GM12864 (cell line): Measurements from ENCODE around the gene PALLD.

ENCODE experiments used
- DNase-seq: peaks from one replicate; pipeline ENCODE4 v3.0.0-alpha.2; 2011; ENCODE audit warnings: low read depth
- H3K4me3 ChIP-seq: 2 replicates; pipeline ENCODE4 v1.5.1; 2011; ENCODE audit warnings: mild to moderate bottlenecking, low read depth, low read length, control low read depth
- CTCF ChIP-seq: IDR thresholded peaks from 2 replicates; pipeline ENCODE4 v1.5.1; 2011; ENCODE audit warnings: low read depth, mild to moderate bottlenecking, moderate library complexity, low read length, control low read depth, inconsistent platforms; ENCODE audit errors: missing control alignments

PALLD gene

GRCh38 chr4:168877511-168878491 is 380.9 kb downstream of the PALLD start:
- H3K4me3 ChIP-seq: peak overlapping the region; percentile 48
- TF ChIP-seq CTCF: no peak
- DNase-seq: no peak

- DNase-seq: no peak
- no peak for TF ChIP-seq CTCF
- no peak overlapping the region for H3K4me3 ChIP-seq
Observed at GRCh38 chr4:168878623-168879022, 381.8 kb downstream of the PALLD start.

- TF ChIP-seq CTCF: no peak
- H3K4me3 ChIP-seq: no peak overlapping the region
- no peak for DNase-seq
Observed at GRCh38 chr4:168879188-168879587, 382.3 kb downstream of the PALLD start.

GRCh38 chr4:168880072-168880675 is 383.3 kb downstream of the PALLD start:
- TF ChIP-seq CTCF: no peak
- H3K4me3 ChIP-seq: no peak overlapping the region
- no peak for DNase-seq

GRCh38 chr4:168880811-168881595 is 384.2 kb downstream of the PALLD start:
- no peak overlapping the region for H3K4me3 ChIP-seq
- no peak for DNase-seq
- no peak for TF ChIP-seq CTCF

- TF ChIP-seq CTCF: no peak
- DNase-seq: no peak
- no peak overlapping the region for H3K4me3 ChIP-seq
Observed at GRCh38 chr4:168881781-168882420, 385.0 kb downstream of the PALLD start.
